ENCODE data around the gene TBC1D14.

TBC1D14 gene

DNA sequence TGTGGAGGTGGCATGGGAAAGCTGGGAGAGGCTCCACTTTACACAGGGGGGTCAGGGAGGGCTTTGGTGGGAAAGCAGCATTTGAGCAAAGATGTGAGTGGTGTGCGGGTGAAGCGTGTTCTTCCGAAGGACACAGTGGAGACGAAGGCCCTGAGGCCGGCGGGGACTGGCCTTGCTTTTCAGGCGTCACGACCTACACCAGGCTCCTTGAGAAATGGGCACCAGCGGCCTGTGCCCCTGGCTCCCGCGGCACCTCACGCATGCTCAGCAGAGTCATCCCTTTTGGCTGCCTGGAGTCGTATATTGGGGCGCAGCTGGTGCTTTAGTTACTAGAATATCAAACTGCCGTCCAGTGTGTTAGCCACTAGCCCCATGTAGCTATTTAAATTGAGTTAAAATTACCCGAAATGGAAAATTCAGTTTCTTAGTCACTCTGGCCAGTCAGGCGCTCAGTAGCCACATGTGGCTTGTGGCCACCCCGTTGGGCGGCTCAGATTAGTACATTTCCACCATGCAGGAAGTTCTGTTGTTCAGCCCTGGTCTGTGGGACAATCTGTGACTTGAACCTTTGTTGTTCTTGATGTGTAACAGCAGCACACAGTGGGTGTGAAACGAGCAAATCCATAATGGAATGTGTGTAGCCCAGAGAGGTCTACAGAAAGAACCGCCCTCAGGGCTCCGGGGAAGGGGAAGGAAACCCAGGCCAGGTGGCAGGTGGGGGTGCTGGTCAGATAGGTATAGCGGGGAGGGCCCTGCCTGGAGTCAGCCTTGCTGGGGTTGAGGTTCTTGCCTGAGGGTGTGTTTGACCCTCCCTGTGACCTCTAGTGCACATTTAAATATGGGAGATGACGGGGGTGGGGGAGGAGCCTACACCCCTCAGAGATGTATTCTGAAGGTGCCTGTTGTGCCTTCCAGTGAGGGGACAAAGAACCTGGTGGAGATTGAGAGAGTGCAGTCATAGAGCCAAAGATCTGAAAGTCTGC, 30.4 kb downstream of the TBC1D14 start:
- no peak overlapping the region for H3K9ac ChIP-seq (ENCODE audit: low read length)
- H3K36me3 ChIP-seq (ENCODE audit: low read length), result no peaks in the 10 kb centered on the region
- TF ChIP-seq, protein P1, sequence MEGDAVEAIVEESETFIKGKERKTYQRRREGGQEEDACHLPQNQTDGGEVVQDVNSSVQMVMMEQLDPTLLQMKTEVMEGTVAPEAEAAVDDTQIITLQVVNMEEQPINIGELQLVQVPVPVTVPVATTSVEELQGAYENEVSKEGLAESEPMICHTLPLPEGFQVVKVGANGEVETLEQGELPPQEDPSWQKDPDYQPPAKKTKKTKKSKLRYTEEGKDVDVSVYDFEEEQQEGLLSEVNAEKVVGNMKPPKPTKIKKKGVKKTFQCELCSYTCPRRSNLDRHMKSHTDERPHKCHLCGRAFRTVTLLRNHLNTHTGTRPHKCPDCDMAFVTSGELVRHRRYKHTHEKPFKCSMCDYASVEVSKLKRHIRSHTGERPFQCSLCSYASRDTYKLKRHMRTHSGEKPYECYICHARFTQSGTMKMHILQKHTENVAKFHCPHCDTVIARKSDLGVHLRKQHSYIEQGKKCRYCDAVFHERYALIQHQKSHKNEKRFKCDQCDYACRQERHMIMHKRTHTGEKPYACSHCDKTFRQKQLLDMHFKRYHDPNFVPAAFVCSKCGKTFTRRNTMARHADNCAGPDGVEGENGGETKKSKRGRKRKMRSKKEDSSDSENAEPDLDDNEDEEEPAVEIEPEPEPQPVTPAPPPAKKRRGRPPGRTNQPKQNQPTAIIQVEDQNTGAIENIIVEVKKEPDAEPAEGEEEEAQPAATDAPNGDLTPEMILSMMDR (IDR thresholded peaks at IDR 0.05; ENCODE audit: insufficient read depth, low read length, poor library complexity, severe bottlenecking), result no peak
- TF ChIP-seq EZH2phosphoT487 (conservative IDR thresholded peaks at IDR 0.05; ENCODE audit: low read length), result no peak
- H3K9me3 ChIP-seq (ENCODE audit: insufficient read depth, low read length), result no peaks in the 10 kb centered on the region
- H3K27ac ChIP-seq (ENCODE audit: low read depth, low read length), result no peak overlapping the region
- no peak overlapping the region for H2AFZ ChIP-seq (ENCODE audit: low read depth, low read length, severe bottlenecking)
- H3K4me2 ChIP-seq (ENCODE audit: low read depth, low read length, poor library complexity, severe bottlenecking), result no peak overlapping the region
- no peaks in the 10 kb centered on the region for H3K9me2 ChIP-seq (replicated peaks; ENCODE audit: insufficient read depth, low read length)
- H4K20me1 ChIP-seq (ENCODE audit: low read depth, low read length), result peaks cover 4% of the 10 kb centered on the region; the same call in 1 of the 2 replicates
- no peaks in the 10 kb centered on the region for H3K27me3 ChIP-seq (ENCODE audit: low read length)
- H3K4me3 ChIP-seq (ENCODE audit: insufficient read depth, low read length, poor library complexity, severe bottlenecking), result no peak overlapping the region
- H3K79me2 ChIP-seq (ENCODE audit: insufficient read depth, low read length), result no peaks in the 10 kb centered on the region; the same call in 1 of the 2 replicates
- no peaks in the 10 kb centered on the region for H3F3A ChIP-seq (ENCODE audit: insufficient read depth)

DNA sequence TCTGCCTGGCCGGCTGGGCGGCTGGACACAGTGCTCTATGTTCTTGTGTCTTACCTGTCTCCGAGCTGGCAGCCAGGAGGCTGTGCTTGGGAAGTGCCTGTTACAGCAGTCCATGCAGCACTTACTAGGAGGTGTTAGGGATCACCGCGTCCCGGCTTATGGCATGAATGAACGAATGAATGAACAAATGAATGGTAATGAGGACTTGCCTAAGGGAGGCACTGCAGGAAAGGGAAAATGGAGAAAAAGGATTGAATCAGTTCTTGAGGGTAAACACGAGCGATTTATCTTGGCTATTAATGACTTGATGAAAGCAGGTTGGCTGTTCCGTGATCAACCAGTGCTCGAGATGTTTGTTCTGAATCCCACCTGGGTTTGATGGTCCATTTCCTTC, 31.1 kb downstream of the TBC1D14 start:
- Histone ChIP-seq H3K9me2 (replicated peaks; ENCODE audit: insufficient read depth, low read length) (no peaks in the 10 kb centered on the region), H2AFZ (ENCODE audit: low read depth, low read length, severe bottlenecking) (no peak overlapping the region), H4K20me1 (ENCODE audit: low read depth, low read length) (peaks cover 4% of the 10 kb centered on the region; the same call in 1 of the 2 replicates), H3K79me2 (ENCODE audit: insufficient read depth, low read length) (no peaks in the 10 kb centered on the region; the same call in 1 of the 2 replicates), H3K4me2 (ENCODE audit: low read depth, low read length, poor library complexity, severe bottlenecking) (no peak overlapping the region), H3K36me3 (ENCODE audit: low read length) (no peaks in the 10 kb centered on the region), H3F3A (ENCODE audit: insufficient read depth) (no peaks in the 10 kb centered on the region), H3K9me3 (ENCODE audit: insufficient read depth, low read length) (no peaks in the 10 kb centered on the region), H3K27me3 (ENCODE audit: low read length) (no peaks in the 10 kb centered on the region), H3K27ac (ENCODE audit: low read depth, low read length) (no peak overlapping the region), H3K9ac (ENCODE audit: low read length) (no peak overlapping the region), H3K4me3 (ENCODE audit: insufficient read depth, low read length, poor library complexity, severe bottlenecking) (no peak overlapping the region)
- TF ChIP-seq EZH2phosphoT487 (conservative IDR thresholded peaks at IDR 0.05; ENCODE audit: low read length), result no peak
- TF ChIP-seq, protein P1 (IDR thresholded peaks at IDR 0.05; ENCODE audit: insufficient read depth, low read length, poor library complexity, severe bottlenecking), result no peak

DNA sequence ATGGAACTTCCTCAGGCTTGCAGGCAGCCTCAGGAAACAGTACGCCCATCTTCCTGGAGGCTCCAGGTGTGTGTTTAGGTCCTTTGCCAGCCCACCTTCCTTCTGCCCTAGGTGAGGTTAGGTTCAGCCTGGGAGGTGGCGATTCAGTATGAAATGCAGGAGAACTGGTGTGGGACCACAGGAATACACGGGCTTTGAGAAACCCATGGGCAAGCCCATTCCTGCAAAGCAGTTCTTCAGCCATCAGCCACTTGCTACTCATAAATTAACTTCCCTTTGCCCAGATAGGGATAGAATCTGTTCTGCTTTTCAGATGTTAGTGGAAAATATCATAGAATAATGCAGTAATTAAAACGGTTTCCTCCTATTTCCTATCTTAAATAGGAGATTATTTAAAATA, 32.2 kb downstream of the TBC1D14 start:
- H3K36me3 ChIP-seq (ENCODE audit: low read length), result no peaks in the 10 kb centered on the region
- no peak overlapping the region for H2AFZ ChIP-seq (ENCODE audit: low read depth, low read length, severe bottlenecking)
- H3K4me2 ChIP-seq (ENCODE audit: low read depth, low read length, poor library complexity, severe bottlenecking), result no peak overlapping the region
- H3K4me3 ChIP-seq (ENCODE audit: insufficient read depth, low read length, poor library complexity, severe bottlenecking), result no peak overlapping the region
- H4K20me1 ChIP-seq (ENCODE audit: low read depth, low read length), result peaks cover 4% of the 10 kb centered on the region; the same call in 1 of the 2 replicates
- no peaks in the 10 kb centered on the region for H3K9me3 ChIP-seq (ENCODE audit: insufficient read depth, low read length)
- no peaks in the 10 kb centered on the region for H3K27me3 ChIP-seq (ENCODE audit: low read length)
- TF ChIP-seq EZH2phosphoT487 (conservative IDR thresholded peaks at IDR 0.05; ENCODE audit: low read length), result no peak
- no peaks in the 10 kb centered on the region for H3K9me2 ChIP-seq (replicated peaks; ENCODE audit: insufficient read depth, low read length)
- no peak overlapping the region for H3K27ac ChIP-seq (ENCODE audit: low read depth, low read length)
- no peak overlapping the region for H3K9ac ChIP-seq (ENCODE audit: low read length)
- no peaks in the 10 kb centered on the region for H3F3A ChIP-seq (ENCODE audit: insufficient read depth)
- no peaks in the 10 kb centered on the region; the same call in 1 of the 2 replicates for H3K79me2 ChIP-seq (ENCODE audit: insufficient read depth, low read length)

All from SU-DHL-6 (cell line).